GM12864 (cell line): Measurements from ENCODE around the gene TNS4.

Experiments
- DNase-seq: peaks from one replicate; pipeline ENCODE4 v3.0.0-alpha.2; 2011; ENCODE audit warnings: low read depth
- H3K4me3 ChIP-seq: 2 replicates; pipeline ENCODE4 v1.5.1; 2011; ENCODE audit warnings: mild to moderate bottlenecking, low read depth, low read length, control low read depth
- CTCF ChIP-seq: IDR thresholded peaks from 2 replicates; pipeline ENCODE4 v1.5.1; 2011; ENCODE audit warnings: low read depth, mild to moderate bottlenecking, moderate library complexity, low read length, control low read depth, inconsistent platforms; ENCODE audit errors: missing control alignments

The TNS4 gene

GRCh38 chr17:40526668-40527067 is 25.2 kb upstream of the TNS4 start:
- TF ChIP-seq CTCF: no peak
- no peak overlapping the region for H3K4me3 ChIP-seq
- DNase-seq: no peak

GRCh38 chr17:40525294-40525693 is 23.9 kb upstream of the TNS4 start:
- no peak overlapping the region for H3K4me3 ChIP-seq
- DNase-seq: no peak
- no peak for TF ChIP-seq CTCF

GRCh38 chr17:40524243-40524965 is 23.0 kb upstream of the TNS4 start:
- DNase-seq: no peak
- no peak overlapping the region for H3K4me3 ChIP-seq
- TF ChIP-seq CTCF: no peak

GRCh38 chr17:40522961-40523310 is 21.5 kb upstream of the TNS4 start:
- TF ChIP-seq CTCF: no peak
- no peak overlapping the region for H3K4me3 ChIP-seq
- no peak for DNase-seq

- H3K4me3 ChIP-seq: no peak overlapping the region
- no peak for TF ChIP-seq CTCF
- no peak for DNase-seq
Measured at GRCh38 chr17:40522250-40522960, 21.0 kb upstream of the TNS4 start.

GRCh38 chr17:40520991-40521453 is 19.6 kb upstream of the TNS4 start:
- no peak for TF ChIP-seq CTCF
- no peak for DNase-seq
- H3K4me3 ChIP-seq: no peak overlapping the region
